ENCODE data around the gene ASAP2. TPM values are rescaled to one million over a fixed set of nuclear protein-coding genes. Genes with fewer than 3 reads are reported as not detected.

ASAP2 gene
- total RNA-seq, 1 donor, result 66.2 TPM

- Histone ChIP-seq H4K20me1 (ENCODE audit: insufficient read depth, low read length) (no peaks in the 10 kb centered on the region), H3K9me3 (ENCODE audit: low read depth, low read length) (no peaks in the 10 kb centered on the region), H3K27me3 (ENCODE audit: insufficient read depth, low read length) (no peaks in the 10 kb centered on the region), H2AFZ (ENCODE audit: low read length) (no peak overlapping the region), H3K36me3 (ENCODE audit: insufficient read depth, low read length) (no peaks in the 10 kb centered on the region), H3K4me3 (ENCODE audit: insufficient read depth, low read length) (no peak overlapping the region), H3K79me2 (ENCODE audit: insufficient read depth, low read length) (no peaks in the 10 kb centered on the region), H3K27ac (ENCODE audit: low read depth, low read length) (peak overlapping the region; percentile 11), H3K4me2 (ENCODE audit: insufficient read depth, low read length) (no peak overlapping the region), H3K4me1 (ENCODE audit: insufficient read depth, low read length) (peaks cover 22% of the 10 kb centered on the region)
- no peak for TF ChIP-seq CTCF (IDR thresholded peaks at IDR 0.05; ENCODE audit: extremely low read depth, low read depth, low read length)
- DNase-seq (ENCODE audit: insufficient read length, low spot score, missing footprints), result peak; percentile 81
These were observed 6.6 kb upstream of the ASAP2 start for GRCh38 chr2:9199716-9200632.

GRCh38 chr2:9200633-9201015 lies 6.0 kb upstream of the ASAP2 start:
- H3K9me3 ChIP-seq (ENCODE audit: low read depth, low read length), result no peaks in the 10 kb centered on the region
- no peaks in the 10 kb centered on the region for H3K79me2 ChIP-seq (ENCODE audit: insufficient read depth, low read length)
- peaks cover 22% of the 10 kb centered on the region for H3K4me1 ChIP-seq (ENCODE audit: insufficient read depth, low read length)
- H3K4me2 ChIP-seq (ENCODE audit: insufficient read depth, low read length), result no peak overlapping the region
- no peaks in the 10 kb centered on the region for H3K27me3 ChIP-seq (ENCODE audit: insufficient read depth, low read length)
- H3K27ac ChIP-seq (ENCODE audit: low read depth, low read length), result peak overlapping the region; percentile 11
- no peak overlapping the region for H2AFZ ChIP-seq (ENCODE audit: low read length)
- TF ChIP-seq CTCF (IDR thresholded peaks at IDR 0.05; ENCODE audit: extremely low read depth, low read depth, low read length), result no peak
- H4K20me1 ChIP-seq (ENCODE audit: insufficient read depth, low read length), result no peaks in the 10 kb centered on the region
- H3K36me3 ChIP-seq (ENCODE audit: insufficient read depth, low read length), result no peaks in the 10 kb centered on the region
- DNase-seq (ENCODE audit: insufficient read length, low spot score, missing footprints), result no peak
- no peak overlapping the region for H3K4me3 ChIP-seq (ENCODE audit: insufficient read depth, low read length)

GRCh38 chr2:9201185-9201891 lies 5.3 kb upstream of the ASAP2 start:
- peaks cover 6% of the 10 kb centered on the region for H3K79me2 ChIP-seq (ENCODE audit: insufficient read depth, low read length)
- no peaks in the 10 kb centered on the region for H3K9me3 ChIP-seq (ENCODE audit: low read depth, low read length)
- TF ChIP-seq CTCF (IDR thresholded peaks at IDR 0.05; ENCODE audit: extremely low read depth, low read depth, low read length), result no peak
- H3K27me3 ChIP-seq (ENCODE audit: insufficient read depth, low read length), result no peaks in the 10 kb centered on the region
- peak; percentile 93 for DNase-seq (ENCODE audit: insufficient read length, low spot score, missing footprints)
- H3K4me3 ChIP-seq (ENCODE audit: insufficient read depth, low read length), result no peak overlapping the region
- H3K36me3 ChIP-seq (ENCODE audit: insufficient read depth, low read length), result no peaks in the 10 kb centered on the region
- no peaks in the 10 kb centered on the region for H4K20me1 ChIP-seq (ENCODE audit: insufficient read depth, low read length)
- H3K4me2 ChIP-seq (ENCODE audit: insufficient read depth, low read length), result no peak overlapping the region
- H3K27ac ChIP-seq (ENCODE audit: low read depth, low read length), result peak overlapping the region; percentile 54
- H2AFZ ChIP-seq (ENCODE audit: low read length), result no peak overlapping the region
- peaks cover 28% of the 10 kb centered on the region for H3K4me1 ChIP-seq (ENCODE audit: insufficient read depth, low read length)

- Histone ChIP-seq H3K79me2 (ENCODE audit: insufficient read depth, low read length) (peaks cover 17% of the 10 kb centered on the region), H3K27me3 (ENCODE audit: insufficient read depth, low read length) (no peaks in the 10 kb centered on the region), H3K27ac (ENCODE audit: low read depth, low read length) (peak overlapping the region; percentile 38), H3K4me1 (ENCODE audit: insufficient read depth, low read length) (peaks cover 32% of the 10 kb centered on the region), H3K9me3 (ENCODE audit: low read depth, low read length) (no peaks in the 10 kb centered on the region), H2AFZ (ENCODE audit: low read length) (no peak overlapping the region), H3K4me3 (ENCODE audit: insufficient read depth, low read length) (no peak overlapping the region), H3K4me2 (ENCODE audit: insufficient read depth, low read length) (no peak overlapping the region), H3K36me3 (ENCODE audit: insufficient read depth, low read length) (no peaks in the 10 kb centered on the region), H4K20me1 (ENCODE audit: insufficient read depth, low read length) (no peaks in the 10 kb centered on the region)
- no peak for TF ChIP-seq CTCF (IDR thresholded peaks at IDR 0.05; ENCODE audit: extremely low read depth, low read depth, low read length)
- DNase-seq (ENCODE audit: insufficient read length, low spot score, missing footprints), result no peak
These were observed 3.6 kb upstream of the ASAP2 start for GRCh38 chr2:9203006-9203405.

Data from osteoblast (primary cell).